Astrocyte (in vitro differentiated cells and primary cell): ENCODE results near the gene ATXN10. TPM values are rescaled to one million over a fixed set of nuclear protein-coding genes. Genes with fewer than 3 reads are reported as not detected.

Experiments
- DNase-seq: peaks from one replicate; pipeline ENCODE4 v3.0.0-alpha.2; 2010; ENCODE audit warnings: low read depth
- FAIRE-seq: peaks from 2 replicates; lab custom pipeline; 2011; peaks lifted over from hg19 to GRCh38; lab: Jason Lieb, UNC
- H2AFZ ChIP-seq: 2 replicates; pipeline ENCODE4 v1.6.0; 2012; ENCODE audit warnings: low read depth, low read length, inconsistent platforms
- H3K27ac ChIP-seq: 2 replicates; pipeline ENCODE4 v1.5.1; 2011; ENCODE audit warnings: low read depth, low read length, inconsistent platforms
- H3K27me3 ChIP-seq: 2 replicates; pipeline ENCODE4 v1.6.0; 2011; ENCODE audit warnings: low read length, inconsistent platforms; ENCODE audit not compliant: insufficient read depth
- H3K36me3 ChIP-seq: 2 replicates; pipeline ENCODE4 v1.5.1; 2011; ENCODE audit warnings: low read length, inconsistent platforms; ENCODE audit not compliant: insufficient read depth
- H3K4me1 ChIP-seq: 2 replicates; pipeline ENCODE4 v1.5.1; 2011; ENCODE audit warnings: low read length, inconsistent platforms; ENCODE audit not compliant: insufficient read depth
- H3K4me2 ChIP-seq: 2 replicates; pipeline ENCODE4 v1.6.0; 2012; ENCODE audit warnings: low read length, inconsistent platforms
- H3K4me3 ChIP-seq: 2 replicates; pipeline ENCODE4 v1.5.1; 2011; ENCODE audit warnings: low read depth, mild to moderate bottlenecking, low read length, inconsistent platforms; ENCODE audit not compliant: insufficient read depth
- H3K79me2 ChIP-seq: 2 replicates; pipeline ENCODE4 v1.6.0; 2012; ENCODE audit warnings: mild to moderate bottlenecking, low read length, inconsistent platforms; ENCODE audit not compliant: insufficient read depth
- H3K9ac ChIP-seq: 2 replicates; pipeline ENCODE4 v1.6.0; 2012; ENCODE audit warnings: mild to moderate bottlenecking, low read length, inconsistent platforms
- H3K9me3 ChIP-seq: 2 replicates; pipeline ENCODE4 v1.5.1; 2012; ENCODE audit warnings: low read depth, mild to moderate bottlenecking, low read length, inconsistent platforms; ENCODE audit not compliant: insufficient read depth
- H4K20me1 ChIP-seq: 2 replicates; pipeline ENCODE4 v1.6.0; 2012; ENCODE audit warnings: low read length, inconsistent platforms; ENCODE audit not compliant: insufficient read depth
- H3K27ac Mint-ChIP-seq: one replicate; pipeline ENCODE4 v1.8.0; 2021; ENCODE audit warnings: mild to moderate bottlenecking, mixed read lengths; ENCODE audit not compliant: unreplicated experiment
- H3K27me3 Mint-ChIP-seq: one replicate; pipeline ENCODE4 v1.8.0; 2021; ENCODE audit warnings: low read depth, mixed read lengths; ENCODE audit not compliant: unreplicated experiment
- H3K36me3 Mint-ChIP-seq: one replicate; pipeline ENCODE4 v1.8.0; 2021; ENCODE audit warnings: low read depth, mixed read lengths; ENCODE audit not compliant: unreplicated experiment
- H3K4me1 Mint-ChIP-seq: one replicate; pipeline ENCODE4 v1.8.0; 2021; ENCODE audit warnings: low read depth, mixed read lengths; ENCODE audit not compliant: unreplicated experiment
- H3K4me3 Mint-ChIP-seq: one replicate; pipeline ENCODE4 v1.8.0; 2021; ENCODE audit warnings: mild to moderate bottlenecking, moderate library complexity, mixed read lengths; ENCODE audit not compliant: unreplicated experiment
- H3K9me3 Mint-ChIP-seq: one replicate; pipeline ENCODE4 v1.8.0; 2021; ENCODE audit warnings: mild to moderate bottlenecking, mixed read lengths; ENCODE audit not compliant: unreplicated experiment
- CTCF ChIP-seq: IDR thresholded peaks from 2 replicates; pipeline ENCODE4 v1.5.1; 2011; ENCODE audit warnings: low read depth, mild to moderate bottlenecking, inconsistent platforms, low read length, moderate library complexity; ENCODE audit not compliant: insufficient read depth
- EZH2 ChIP-seq: IDR thresholded peaks from 2 replicates; pipeline ENCODE4 v1.6.1; 2012; ENCODE audit warnings: mild to moderate bottlenecking, low read length, inconsistent platforms; ENCODE audit not compliant: insufficient read depth
- total RNA-seq: library from RNA; stranded (reverse); gene quantifications from 2 replicates; pipeline ENCODE4 v1.2.1, GENCODE V29; 2021

ATXN10 gene
- total RNA-seq, 1 donor from 2014 or later, result 195 TPM

- H3K4me3 ChIP-seq, result no peak overlapping the region
- H3K4me2 ChIP-seq, result no peak overlapping the region
- peaks cover 2% of the 10 kb centered on the region for H3K36me3 ChIP-seq
- Mint-ChIP-seq H3K9me3 (no peaks in the 10 kb centered on the region), H3K27me3 (no peaks in the 10 kb centered on the region), H3K27ac (no peak overlapping the region), H3K36me3 (peaks cover 15% of the 10 kb centered on the region), H3K4me1 (peaks cover 15% of the 10 kb centered on the region), H3K4me3 (no peak overlapping the region)
- peaks cover 18% of the 10 kb centered on the region for H3K4me1 ChIP-seq
- DNase-seq, result no peak
- H3K27me3 ChIP-seq, result no peaks in the 10 kb centered on the region
- TF ChIP-seq EZH2 (no peak), CTCF (no peak)
- H3K79me2 ChIP-seq, result peaks cover 48% of the 10 kb centered on the region
- FAIRE-seq, result no peak
- peaks cover 58% of the 10 kb centered on the region for H4K20me1 ChIP-seq
- H3K9ac ChIP-seq, result no peak overlapping the region
- no peak overlapping the region for H3K27ac ChIP-seq
- no peak overlapping the region for H2AFZ ChIP-seq
- no peaks in the 10 kb centered on the region for H3K9me3 ChIP-seq
Observed at GRCh38 chr22:45757936-45758335, 86.3 kb downstream of the ATXN10 start.

GRCh38 chr22:45758603-45759002 is 87.0 kb downstream of the ATXN10 start:
- H3K79me2 ChIP-seq, result peaks cover 54% of the 10 kb centered on the region
- no peak for FAIRE-seq

More at GRCh38 chr22:45758603-45759002, 87.0 kb downstream of the ATXN10 start:
- Mint-ChIP-seq H3K9me3 (no peaks in the 10 kb centered on the region), H3K27me3 (no peaks in the 10 kb centered on the region), H3K4me1 (peaks cover 22% of the 10 kb centered on the region), H3K36me3 (peaks cover 13% of the 10 kb centered on the region), H3K27ac (no peak overlapping the region), H3K4me3 (no peak overlapping the region)
- H3K4me1 ChIP-seq, result peaks cover 22% of the 10 kb centered on the region
- no peak for DNase-seq
- no peaks in the 10 kb centered on the region for H3K27me3 ChIP-seq
- no peak overlapping the region for H3K4me2 ChIP-seq
- no peak overlapping the region for H3K9ac ChIP-seq
- peaks cover 64% of the 10 kb centered on the region for H4K20me1 ChIP-seq
- no peak overlapping the region for H3K27ac ChIP-seq
- no peak overlapping the region for H2AFZ ChIP-seq
- peaks cover 2% of the 10 kb centered on the region for H3K36me3 ChIP-seq
- TF ChIP-seq EZH2 (no peak), CTCF (no peak)
- H3K4me3 ChIP-seq, result no peak overlapping the region
- H3K9me3 ChIP-seq, result no peaks in the 10 kb centered on the region
